Adrenal gland (tissue), 12 donors: ENCODE results near the gene SFXN5. TPM values are rescaled to one million over a fixed set of nuclear protein-coding genes. Genes with fewer than 3 reads are reported as not detected.
A peak's percentile ranks its signal among the peaks of the same experiment; 100 is the strongest.

Experiments used
- DNase-seq, 7 donors: peaks; one replicate each; pipeline ENCODE4 v3.0.0-alpha.2; 2019 to 2020
- H3K27ac ChIP-seq, 5 donors: fragments of 200-600 bp; sonication (generic) in 4 of 5; 1 replicate in 3 of 5; 2 replicates in 2 of 5; pipeline versions ENCODE4 v1.5.1 to v1.8.0; 2016 to 2020; ENCODE audit warnings: mild to moderate bottlenecking in 1 of 5
- H3K27me3 ChIP-seq: fragments of 200-600 bp; 2 replicates; pipeline ENCODE4 v1.8.0; 2021
- H3K36me3 ChIP-seq, 2 donors: fragments of 200-600 bp; replicated peaks in 1 of 2; 1 replicate in 1 of 2; 2 replicates in 1 of 2; pipeline versions ENCODE4 v1.5.1 to v1.8.0; 2018 to 2022
- H3K4me1 ChIP-seq, 2 donors: fragments of 200-600 bp; replicated peaks in 1 of 2; 1 replicate in 1 of 2; 2 replicates in 1 of 2; pipeline versions ENCODE4 v1.5.1 to v1.8.0; 2018 to 2021
- H3K4me3 ChIP-seq, 4 donors: fragments of 200-600 bp; sonication (generic) in 3 of 4; one replicate each; pipeline ENCODE4 v1.5.1; 2016 to 2018
- H3K9me3 ChIP-seq, 3 donors: fragments of 200-600 bp; sonication (generic) in 1 of 3; replicated peaks in 1 of 3; 1 replicate in 2 of 3; 2 replicates in 1 of 3; pipeline versions ENCODE4 v1.5.1 to v1.8.0; 2016 to 2021
- CTCF ChIP-seq, 6 experiments: fragments of 450-650 bp in 4 of 6; fragments of 200-600 bp in 2 of 6; sonication (generic) in 1 of 6; IDR thresholded peaks; 1 replicate in 5 of 6; 2 replicates in 1 of 6; pipeline versions ENCODE4 v1.5.1 to v1.8.0; 2016 to 2021; ENCODE audit warnings: antibody characterized with exemption in 6 of 6, mild to moderate bottlenecking in 2 of 6, moderate library complexity in 1 of 6
- POLR2A ChIP-seq, 2 donors: fragments of 450-650 bp; IDR thresholded peaks; one replicate each; pipeline ENCODE4 v1.6.1; 2017; ENCODE audit warnings: antibody characterized with exemption in 2 of 2, mild to moderate bottlenecking in 2 of 2, moderate library complexity in 1 of 2
- WGBS, 4 donors: extraction: QIAGEN DNeasy Blood & Tissue Kit in 2 of 4; methylation state at CpG; one replicate each; pipeline versions ENCODE4 v1.1.5 to v1.1.7; 2013 to 2017; 5-methylcytosine and 5-hydroxymethylcytosine counted together
- intact Hi-C, 2 donors: fragments of 100-400 bp; cut with DNase I; formaldehyde crosslinking; loops; one replicate each; pipeline versions ENCODE4 v1.14.1 to v1.15.0; 2022 to 2023
- polyA plus RNA-seq, 3 donors: library from polyadenylated mRNA; stranded (reverse); fragments of 200-250 nt in 2 of 3; fragments of 350-450 nt in 1 of 3; fragmentation: Illumina TruSeq in 1 of 3; extraction: RNeasy Lipid Tissue Mini Kit (QIAGEN cat#74804) in 1 of 3; gene quantifications; one replicate each; pipeline ENCODE4 v1.2.3, GENCODE V29; 2013 to 2014
- total RNA-seq, 9 donors: library from RNA; depleted of rRNA in 4 of 9; stranded (reverse); fragments of >200 nt in 4 of 9; fragments of 120-200 nt in 1 of 9; fragmentation: NEBNext Ultra II Directional in 1 of 9; extraction: Animal tissue kit (Norgen Biotek cat#: 25700) in 1 of 9; gene quantifications; one replicate each; pipeline versions ENCODE4 v1.1.0 to v1.2.4, GENCODE V29; 2013 to 2023
- donor health status: healthy with polysubstance abuse.
- donor health status: Bipolar disorder and iron deficiency.
- donor health status: DM: yes; HTN: yes; CAD: no.
- donor health status: DM: no; HTN: no; CAD: no.
- donor health status: DM: no; HTN: no; CAD: no.
- donor health status: DM: yes; HTN: yes; CAD: no.

The SFXN5 gene
- total and polyA plus RNA-seq, 12 donors: 12.2 to 56.5 (median 32.7) TPM

- intact Hi-C loops: loop anchor here (10.0 kb wide), 2 partner anchors 78 to 258 kb away; no protein-coding TSS in a partner anchor
- no peak for DNase-seq
- Histone ChIP-seq H3K27ac (no peak overlapping the region), H3K9me3 (no peaks in the 10 kb centered on the region), H3K36me3 (peaks cover 0 to 8% of the 10 kb centered on the region in 2 donors), H3K27me3 (peaks cover 12% of the 10 kb centered on the region), H3K4me3 (no peak overlapping the region), H3K4me1 (no peaks in the 10 kb centered on the region)
- 77 to 91% (median 83%) methylated on average over 4 of the region's 4 CpGs for WGBS, 4 donors
- TF ChIP-seq POLR2A (IDR thresholded peaks at IDR 0.05) (no peak), CTCF (IDR thresholded peaks at IDR 0.05) (no peak)
These were observed 175.1 kb downstream of the SFXN5 start for GRCh38 chr2:72896446-72896845.

- peak in 2 of 7 donors; percentile 43 to 44 for DNase-seq
- Histone ChIP-seq H3K27ac (no peak overlapping the region), H3K36me3 (peaks cover 0 to 10% of the 10 kb centered on the region in 2 donors), H3K9me3 (no peaks in the 10 kb centered on the region), H3K4me1 (no peaks in the 10 kb centered on the region), H3K4me3 (no peak overlapping the region), H3K27me3 (peaks cover 12% of the 10 kb centered on the region)
- 9 to 29% (median 23%) methylated on average over 11 to 16 of the region's 16 CpGs for WGBS, 4 donors
- TF ChIP-seq POLR2A (IDR thresholded peaks at IDR 0.05) (no peak), CTCF (IDR thresholded peaks at IDR 0.05) (no peak)
- intact Hi-C loops: loop anchor here (10.0 kb wide), 2 partner anchors 79 to 259 kb away; no protein-coding TSS in a partner anchor
These were observed 175.7 kb downstream of the SFXN5 start for GRCh38 chr2:72895759-72896281.

- Histone ChIP-seq H3K27me3 (peaks cover 12% of the 10 kb centered on the region), H3K9me3 (no peaks in the 10 kb centered on the region), H3K36me3 (peaks cover 0 to 10% of the 10 kb centered on the region in 2 donors), H3K27ac (no peak overlapping the region), H3K4me1 (no peaks in the 10 kb centered on the region), H3K4me3 (no peak overlapping the region)
- intact Hi-C loops: loop anchor here (10.0 kb wide), 2 partner anchors 80 to 260 kb away; no protein-coding TSS in a partner anchor
- no peak for DNase-seq
- no peak for TF ChIP-seq POLR2A (IDR thresholded peaks at IDR 0.05)
- no peak for TF ChIP-seq CTCF (IDR thresholded peaks at IDR 0.05)
- 7 to 16% (median 13%) methylated on average over 4 of the region's 4 CpGs for WGBS, 4 donors
These were observed 176.4 kb downstream of the SFXN5 start for GRCh38 chr2:72895154-72895553.

GRCh38 chr2:72894514-72894913 lies 177.0 kb downstream of the SFXN5 start:
- intact Hi-C loops: loop anchor here (5.0 to 10.0 kb wide), 4 partner anchors 80 to 263 kb away; no protein-coding TSS in a partner anchor
- Histone ChIP-seq H3K9me3 (no peaks in the 10 kb centered on the region), H3K27ac (no peak overlapping the region), H3K27me3 (peaks cover 12% of the 10 kb centered on the region), H3K4me3 (no peak overlapping the region), H3K4me1 (no peaks in the 10 kb centered on the region), H3K36me3 (peaks cover 0 to 10% of the 10 kb centered on the region in 2 donors)
- 74 to 95% (median 82%) methylated on average over 7 to 9 of the region's 9 CpGs for WGBS, 4 donors
- no peak for DNase-seq
- no peak for TF ChIP-seq POLR2A (IDR thresholded peaks at IDR 0.05)
- TF ChIP-seq CTCF (IDR thresholded peaks at IDR 0.05): no peak
